Calu3 (cell line): ENCODE results near the gene SLC7A11. TPM values are rescaled to one million over a fixed set of nuclear protein-coding genes. Genes with fewer than 3 reads are reported as not detected.

Experiments used
- BruUV-seq: library from RNA; stranded (reverse); fragments of 400-500 nt; replicated peaks from 2 replicates; lab custom pipeline; 2021; lab: Mats Ljungman, UMichigan
- CTCF ChIA-PET: fragments of 300-600 bp; sonication (Branson Sonifier 250); formaldehyde crosslinking; loops from one replicate; lab custom pipeline; 2022; ENCODE audit warnings: antibody characterized with exemption; lab: Charles Lee
- DNase-seq: peaks from one replicate; pipeline ENCODE4 v3.0.0; 2022
- H3K27ac Mint-ChIP-seq: one replicate; pipeline ENCODE4 v1.8.0; 2022; ENCODE audit warnings: mixed read lengths; ENCODE audit not compliant: unreplicated experiment
- H3K27me3 Mint-ChIP-seq: one replicate; pipeline ENCODE4 v1.8.0; 2022; ENCODE audit warnings: mixed read lengths; ENCODE audit not compliant: unreplicated experiment
- H3K36me3 Mint-ChIP-seq: one replicate; pipeline ENCODE4 v1.8.0; 2022; ENCODE audit warnings: mild to moderate bottlenecking, moderate library complexity, mixed read lengths; ENCODE audit not compliant: insufficient read depth, unreplicated experiment
- H3K4me1 Mint-ChIP-seq: one replicate; pipeline ENCODE4 v1.8.0; 2022; ENCODE audit warnings: mild to moderate bottlenecking, low read depth, mixed read lengths; ENCODE audit not compliant: unreplicated experiment
- H3K4me3 Mint-ChIP-seq: one replicate; pipeline ENCODE4 v1.8.0; 2022; ENCODE audit warnings: mild to moderate bottlenecking, low read depth, moderate library complexity, mixed read lengths; ENCODE audit not compliant: unreplicated experiment
- H3K9me3 Mint-ChIP-seq: one replicate; pipeline ENCODE4 v1.8.0; 2022; ENCODE audit warnings: low read depth, mixed read lengths; ENCODE audit not compliant: unreplicated experiment
- intact Hi-C: fragments of 100-400 bp; cut with micrococcal nuclease; formaldehyde crosslinking; loops from one replicate; pipeline ENCODE4 v1.10.0; 2022; ENCODE audit not compliant: unreplicated experiment
- total RNA-seq: library from RNA; stranded (reverse); gene quantifications from 2 replicates; pipeline ENCODE4 v1.2.3, GENCODE V29; 2022
- TF ChIP-seq, protein P1 (sequence below): fragments of 200-600 bp; IDR thresholded peaks from one replicate; pipeline ENCODE4 v1.8.0; 2022; ENCODE audit warnings: antibody characterized with exemption; ENCODE audit not compliant: unreplicated experiment

SLC7A11 gene
- total RNA-seq, 1 experiment from 2014 or later, result 49.4 TPM

- peaks cover 8% of the 10 kb centered on the region for H3K9me3 Mint-ChIP-seq
- intact Hi-C loops, result loop anchor here (5.0 kb wide), 1 partner anchor 48 kb away; no protein-coding TSS in a partner anchor
- DNase-seq, result no peak
- no TSS peak for BruUV-seq
- peaks cover 10% of the 10 kb centered on the region for H3K36me3 Mint-ChIP-seq
- H3K4me3 Mint-ChIP-seq, result peak overlapping the region; percentile 20
- peaks cover 36% of the 10 kb centered on the region for H3K4me1 Mint-ChIP-seq
- peak overlapping the region; percentile 90 for H3K27ac Mint-ChIP-seq
- CTCF ChIA-PET, result no interaction called here
- H3K27me3 Mint-ChIP-seq, result no peaks in the 10 kb centered on the region
- TF ChIP-seq, protein P1, sequence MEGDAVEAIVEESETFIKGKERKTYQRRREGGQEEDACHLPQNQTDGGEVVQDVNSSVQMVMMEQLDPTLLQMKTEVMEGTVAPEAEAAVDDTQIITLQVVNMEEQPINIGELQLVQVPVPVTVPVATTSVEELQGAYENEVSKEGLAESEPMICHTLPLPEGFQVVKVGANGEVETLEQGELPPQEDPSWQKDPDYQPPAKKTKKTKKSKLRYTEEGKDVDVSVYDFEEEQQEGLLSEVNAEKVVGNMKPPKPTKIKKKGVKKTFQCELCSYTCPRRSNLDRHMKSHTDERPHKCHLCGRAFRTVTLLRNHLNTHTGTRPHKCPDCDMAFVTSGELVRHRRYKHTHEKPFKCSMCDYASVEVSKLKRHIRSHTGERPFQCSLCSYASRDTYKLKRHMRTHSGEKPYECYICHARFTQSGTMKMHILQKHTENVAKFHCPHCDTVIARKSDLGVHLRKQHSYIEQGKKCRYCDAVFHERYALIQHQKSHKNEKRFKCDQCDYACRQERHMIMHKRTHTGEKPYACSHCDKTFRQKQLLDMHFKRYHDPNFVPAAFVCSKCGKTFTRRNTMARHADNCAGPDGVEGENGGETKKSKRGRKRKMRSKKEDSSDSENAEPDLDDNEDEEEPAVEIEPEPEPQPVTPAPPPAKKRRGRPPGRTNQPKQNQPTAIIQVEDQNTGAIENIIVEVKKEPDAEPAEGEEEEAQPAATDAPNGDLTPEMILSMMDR, result no peak
These were observed 127.7 kb downstream of the SLC7A11 start for GRCh38 chr4:138114434-138114833.
